CD14-positive monocyte (primary cell): ENCODE data around the gene DOCK1. TPM values are rescaled to one million over a fixed set of nuclear protein-coding genes. Genes with fewer than 3 reads are reported as not detected.

Experiments used
- DNase-seq, 3 donors: peaks; one replicate each; pipeline ENCODE4 v3.0.0-alpha.2; 2011 to 2022
- H2AFZ ChIP-seq: 2 replicates; pipeline ENCODE4 v1.6.0; 2012; ENCODE audit warnings: mild to moderate bottlenecking, low read depth, low read length, inconsistent platforms; ENCODE audit not compliant: insufficient read depth, poor library complexity, severe bottlenecking
- H3K27ac ChIP-seq, 2 donors: 1 replicate in 1 of 2; 2 replicates in 1 of 2; pipeline ENCODE4 v1.5.1; 2012 to 2013; ENCODE audit warnings: low read length in 2 of 2, control low read depth in 1 of 2, inconsistent platforms in 1 of 2, low read depth in 1 of 2, mild to moderate bottlenecking in 1 of 2
- H3K27me3 ChIP-seq, 2 donors: one replicate each; pipeline versions ENCODE4 v1.6.0 to v1.6.1; 2011 to 2013; ENCODE audit warnings: low read length in 2 of 2; ENCODE audit not compliant: control insufficient read depth in 2 of 2, insufficient read depth in 2 of 2
- H3K36me3 ChIP-seq, 2 donors: replicated peaks in 1 of 2; 1 replicate in 1 of 2; 2 replicates in 1 of 2; pipeline versions ENCODE4 v1.5.1 to v1.6.1; 2012 to 2013; ENCODE audit warnings: low read length in 2 of 2, control low read depth in 1 of 2, inconsistent platforms in 1 of 2, mild to moderate bottlenecking in 1 of 2; ENCODE audit not compliant: insufficient read depth in 2 of 2, control insufficient read depth in 1 of 2
- H3K4me1 ChIP-seq, 2 donors: 1 replicate in 1 of 2; 2 replicates in 1 of 2; pipeline versions ENCODE4 v1.5.1 to v1.6.1; 2012 to 2013; ENCODE audit warnings: low read length in 2 of 2, control low read depth in 1 of 2, inconsistent platforms in 1 of 2, mild to moderate bottlenecking in 1 of 2, moderate library complexity in 1 of 2; ENCODE audit not compliant: insufficient read depth in 2 of 2, control insufficient read depth in 1 of 2
- H3K4me2 ChIP-seq: replicated peaks from 2 replicates; pipeline ENCODE3; 2012; ENCODE audit warnings: low read length, moderate library complexity, mild to moderate bottlenecking; ENCODE audit not compliant: poor library complexity, severe bottlenecking; ENCODE audit errors: extremely low read depth
- H3K4me3 ChIP-seq, 3 experiments: fragments of 200-600 bp in 1 of 3; sonication (generic) in 1 of 3; replicated peaks in 1 of 3; 1 replicate in 2 of 3; 2 replicates in 1 of 3; pipeline ENCODE4 v1.5.1; 2011 to 2013; ENCODE audit warnings: low read length in 3 of 3, mild to moderate bottlenecking in 3 of 3, control low read depth in 2 of 3, low read depth in 2 of 3, inconsistent platforms in 1 of 3, moderate library complexity in 1 of 3
- H3K79me2 ChIP-seq: 2 replicates; pipeline ENCODE4 v1.6.0; 2012; ENCODE audit warnings: mild to moderate bottlenecking, control low read depth, inconsistent platforms, low read length, moderate library complexity; ENCODE audit not compliant: insufficient read depth
- H3K9ac ChIP-seq: 2 replicates; pipeline ENCODE4 v1.6.0; 2017; ENCODE audit warnings: low read length, mild to moderate bottlenecking; ENCODE audit not compliant: insufficient read depth, poor library complexity, severe bottlenecking
- H3K9me3 ChIP-seq, 2 donors: replicated peaks in 1 of 2; 1 replicate in 1 of 2; 2 replicates in 1 of 2; pipeline versions ENCODE4 v1.5.1 to v1.6.1; 2012 to 2013; ENCODE audit warnings: low read length in 2 of 2, control low read depth in 1 of 2; ENCODE audit not compliant: control insufficient read depth in 1 of 2, insufficient read depth in 1 of 2
- H4K20me1 ChIP-seq: 2 replicates; pipeline ENCODE4 v1.6.0; 2012; ENCODE audit warnings: mild to moderate bottlenecking, low read length, control low read depth, moderate library complexity; ENCODE audit not compliant: insufficient read depth
- H3K27ac Mint-ChIP-seq, 7 donors: one replicate each; pipeline ENCODE4 v1.8.0; 2020; ENCODE audit warnings: mild to moderate bottlenecking in 7 of 7, mixed read lengths in 7 of 7, moderate library complexity in 6 of 7, inconsistent platforms in 2 of 7
- H3K27me3 Mint-ChIP-seq, 3 donors: one replicate each; pipeline ENCODE4 v1.8.0; 2021 to 2022; ENCODE audit warnings: low read depth in 3 of 3, mild to moderate bottlenecking in 3 of 3, mixed read lengths in 3 of 3, moderate library complexity in 3 of 3, inconsistent platforms in 1 of 3
- H3K36me3 Mint-ChIP-seq, 2 donors: one replicate each; pipeline ENCODE4 v1.8.0; 2020; ENCODE audit warnings: mixed read lengths in 2 of 2, inconsistent platforms in 1 of 2, mild to moderate bottlenecking in 1 of 2
- H3K4me1 Mint-ChIP-seq: one replicate; pipeline ENCODE4 v1.8.0; 2020; ENCODE audit warnings: mild to moderate bottlenecking, mixed read lengths
- H3K4me3 Mint-ChIP-seq, 2 donors: one replicate each; pipeline ENCODE4 v1.8.0; 2020; ENCODE audit warnings: mild to moderate bottlenecking in 2 of 2, mixed read lengths in 2 of 2, moderate library complexity in 1 of 2
- H3K9me3 Mint-ChIP-seq, 7 donors: one replicate each; pipeline ENCODE4 v1.8.0; 2020 to 2022; ENCODE audit warnings: mixed read lengths in 7 of 7, mild to moderate bottlenecking in 6 of 7, moderate library complexity in 6 of 7, inconsistent platforms in 2 of 7
- WGBS: methylation state at CpG from one replicate; pipeline ENCODE4 v1.1.5; 2013; ENCODE audit warnings: missing lambda C conversion rate; ENCODE audit not compliant: insufficient coverage; 5-methylcytosine and 5-hydroxymethylcytosine counted together
- intact Hi-C, 2 donors: fragments of 100-400 bp; cut with micrococcal nuclease; formaldehyde crosslinking; loops; one replicate each; pipeline versions ENCODE4 v1.15.0 to v1.15.1; 2023
- polyA plus RNA-seq, 3 donors: library from polyadenylated mRNA; depleted of rRNA in 1 of 3; unstranded in 2 of 3; stranded (reverse) in 1 of 3; fragments of 300-500 nt in 2 of 3; fragments of >200 nt in 1 of 3; fragmentation: Illumina TruSeq in 2 of 3; gene quantifications; 1 replicate in 2 of 3; 2 replicates in 1 of 3; pipeline ENCODE4 v1.2.3, GENCODE V29; 2012 to 2021
- TF ChIP-seq, protein P1 (sequence below): fragments of 200-600 bp; IDR thresholded peaks from one replicate; pipeline ENCODE4 v1.8.0; 2022; ENCODE audit warnings: antibody characterized with exemption, mild to moderate bottlenecking

Gene DOCK1
- polyA plus RNA-seq, 3 donors, result 0.31 to 0.35 TPM; not detected in 1

DNA sequence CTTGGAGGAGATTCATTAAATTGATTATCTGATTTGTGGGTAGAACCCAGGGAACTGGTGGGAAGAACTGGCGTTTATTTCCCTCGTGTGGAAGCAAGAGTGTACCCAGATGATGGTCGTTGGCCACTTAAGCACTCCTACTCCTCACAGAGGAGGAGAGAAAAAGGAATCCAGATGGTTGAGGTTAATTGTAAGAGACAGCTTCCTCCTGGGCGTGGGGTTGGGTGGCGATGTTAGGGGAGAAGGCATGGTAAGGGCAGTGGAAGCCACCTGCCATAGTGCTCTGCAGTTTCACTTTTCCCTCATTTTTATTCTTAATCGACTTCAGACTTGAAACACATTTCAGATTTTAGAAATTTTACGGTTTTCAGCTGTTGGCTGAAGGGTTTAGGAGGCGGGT, 104.1 kb downstream of the DOCK1 start:
- TF ChIP-seq, protein P1, sequence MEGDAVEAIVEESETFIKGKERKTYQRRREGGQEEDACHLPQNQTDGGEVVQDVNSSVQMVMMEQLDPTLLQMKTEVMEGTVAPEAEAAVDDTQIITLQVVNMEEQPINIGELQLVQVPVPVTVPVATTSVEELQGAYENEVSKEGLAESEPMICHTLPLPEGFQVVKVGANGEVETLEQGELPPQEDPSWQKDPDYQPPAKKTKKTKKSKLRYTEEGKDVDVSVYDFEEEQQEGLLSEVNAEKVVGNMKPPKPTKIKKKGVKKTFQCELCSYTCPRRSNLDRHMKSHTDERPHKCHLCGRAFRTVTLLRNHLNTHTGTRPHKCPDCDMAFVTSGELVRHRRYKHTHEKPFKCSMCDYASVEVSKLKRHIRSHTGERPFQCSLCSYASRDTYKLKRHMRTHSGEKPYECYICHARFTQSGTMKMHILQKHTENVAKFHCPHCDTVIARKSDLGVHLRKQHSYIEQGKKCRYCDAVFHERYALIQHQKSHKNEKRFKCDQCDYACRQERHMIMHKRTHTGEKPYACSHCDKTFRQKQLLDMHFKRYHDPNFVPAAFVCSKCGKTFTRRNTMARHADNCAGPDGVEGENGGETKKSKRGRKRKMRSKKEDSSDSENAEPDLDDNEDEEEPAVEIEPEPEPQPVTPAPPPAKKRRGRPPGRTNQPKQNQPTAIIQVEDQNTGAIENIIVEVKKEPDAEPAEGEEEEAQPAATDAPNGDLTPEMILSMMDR, result no peak
- intact Hi-C loops, result no loop called here
- Mint-ChIP-seq H3K4me3 (no peak overlapping the region), H3K27me3 (peaks cover 7 to 9% (median 8%) of the 10 kb centered on the region in 3 donors), H3K27ac (no peak overlapping the region), H3K9me3 (peaks cover 0 to 2% (median 0%) of the 10 kb centered on the region in 7 donors), H3K4me1 (peaks cover 10% of the 10 kb centered on the region), H3K36me3 (no peaks in the 10 kb centered on the region)
- no CpG with 5 or more reads among the region's 8 CpGs for WGBS
- H3K27me3 ChIP-seq, result no peaks in the 10 kb centered on the region
- H3K9ac ChIP-seq, result no peak overlapping the region
- no peak overlapping the region for H3K27ac ChIP-seq
- no peaks in the 10 kb centered on the region for H3K79me2 ChIP-seq
- no peak for DNase-seq
- no peak overlapping the region for H2AFZ ChIP-seq
- H3K36me3 ChIP-seq, result no peaks in the 10 kb centered on the region
- no peaks in the 10 kb centered on the region for H4K20me1 ChIP-seq
- no peak overlapping the region for H3K4me2 ChIP-seq
- H3K4me1 ChIP-seq, result no peaks in the 10 kb centered on the region
- H3K9me3 ChIP-seq, result no peaks in the 10 kb centered on the region
- no peak overlapping the region for H3K4me3 ChIP-seq

DNA sequence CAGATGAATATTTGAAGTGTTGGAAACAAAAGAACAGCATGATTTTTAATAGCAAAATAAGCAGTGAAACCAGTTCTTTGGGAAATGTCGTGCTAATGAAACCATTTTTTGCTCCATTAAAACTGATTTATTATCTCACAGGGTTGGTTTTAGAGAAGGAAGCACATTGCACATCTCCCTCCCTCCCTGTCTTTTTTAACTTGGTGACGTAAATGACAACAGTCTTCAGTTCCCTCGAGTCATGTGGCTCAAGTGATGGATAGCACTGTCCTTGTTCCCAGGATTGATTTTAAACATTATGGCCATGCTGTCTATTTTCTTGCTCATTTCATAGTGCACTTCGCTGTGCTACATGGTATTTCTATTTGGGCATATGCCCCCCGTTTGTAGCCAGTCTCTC, 105.9 kb downstream of the DOCK1 start:
- Histone ChIP-seq H3K4me1 (no peaks in the 10 kb centered on the region), H2AFZ (no peak overlapping the region), H3K79me2 (no peaks in the 10 kb centered on the region), H3K9ac (no peak overlapping the region), H4K20me1 (no peaks in the 10 kb centered on the region), H3K9me3 (no peaks in the 10 kb centered on the region), H3K27ac (no peak overlapping the region), H3K27me3 (no peaks in the 10 kb centered on the region), H3K4me3 (no peak overlapping the region), H3K36me3 (no peaks in the 10 kb centered on the region), H3K4me2 (no peak overlapping the region)
- Mint-ChIP-seq H3K27me3 (peaks cover 7 to 10% (median 8%) of the 10 kb centered on the region in 3 donors), H3K4me3 (no peak overlapping the region), H3K9me3 (peaks cover 0 to 2% (median 0%) of the 10 kb centered on the region in 7 donors), H3K4me1 (peaks cover 10% of the 10 kb centered on the region), H3K27ac (no peak overlapping the region), H3K36me3 (no peaks in the 10 kb centered on the region)
- no peak for DNase-seq
- intact Hi-C loops, result no loop called here
- TF ChIP-seq, protein P1, result no peak
- 47% methylated on average over 4 of the region's 5 CpGs for WGBS
